Parathyroid adenoma (tissue), 2 donors: ENCODE results near the gene GAB3.
"Not testable (repeated sequence)": the region's sequence is repeated elsewhere in the genome, so short reads cannot be mapped to it uniquely, and the experiment has no call there.

Source experiments
- H2AFZ ChIP-seq: fragments of 300-600 bp; sonication (generic); one replicate; pipeline ENCODE4 v1.7.0; 2017; ENCODE audit warnings: antibody characterized with exemption, mild to moderate bottlenecking
- H3K27ac ChIP-seq: fragments of 300-600 bp; sonication (generic); one replicate; pipeline ENCODE4 v1.7.0; 2017
- H3K27me3 ChIP-seq: fragments of 300-600 bp; sonication (generic); one replicate; pipeline ENCODE4 v1.7.0; 2017; ENCODE audit warnings: low read length; ENCODE audit not compliant: control insufficient read depth, insufficient read depth
- H3K36me3 ChIP-seq: fragments of 300-600 bp; sonication (generic); one replicate; pipeline ENCODE4 v1.7.0; 2017; ENCODE audit warnings: low read length; ENCODE audit not compliant: control insufficient read depth, insufficient read depth
- H3K4me1 ChIP-seq: fragments of 300-600 bp; sonication (generic); one replicate; pipeline ENCODE4 v1.7.0; 2017; ENCODE audit warnings: control low read depth
- H3K4me2 ChIP-seq: fragments of 300-600 bp; sonication (generic); one replicate; pipeline ENCODE4 v1.7.0; 2017; ENCODE audit warnings: low read length
- H3K4me3 ChIP-seq: fragments of 300-600 bp; sonication (generic); one replicate; pipeline ENCODE4 v1.7.0; 2017; ENCODE audit warnings: low read depth, low read length
- H3K79me2 ChIP-seq: fragments of 300-600 bp; sonication (generic); one replicate; pipeline ENCODE4 v1.7.0; 2017; ENCODE audit warnings: control low read depth
- H3K9ac ChIP-seq: fragments of 300-600 bp; sonication (generic); one replicate; pipeline ENCODE4 v1.7.0; 2017; ENCODE audit warnings: mild to moderate bottlenecking
- H3K9me3 ChIP-seq: fragments of 300-600 bp; sonication (generic); one replicate; pipeline ENCODE4 v1.7.0; 2017; ENCODE audit warnings: low read length; ENCODE audit not compliant: control insufficient read depth
- TF ChIP-seq, protein P1 (sequence below): fragments of 300-600 bp; sonication (generic); IDR thresholded peaks from one replicate; pipeline ENCODE4 v1.7.0; 2017; ENCODE audit warnings: antibody characterized with exemption, mild to moderate bottlenecking
- donor health status: primary hyperparathyroidism.

The GAB3 gene

DNA sequence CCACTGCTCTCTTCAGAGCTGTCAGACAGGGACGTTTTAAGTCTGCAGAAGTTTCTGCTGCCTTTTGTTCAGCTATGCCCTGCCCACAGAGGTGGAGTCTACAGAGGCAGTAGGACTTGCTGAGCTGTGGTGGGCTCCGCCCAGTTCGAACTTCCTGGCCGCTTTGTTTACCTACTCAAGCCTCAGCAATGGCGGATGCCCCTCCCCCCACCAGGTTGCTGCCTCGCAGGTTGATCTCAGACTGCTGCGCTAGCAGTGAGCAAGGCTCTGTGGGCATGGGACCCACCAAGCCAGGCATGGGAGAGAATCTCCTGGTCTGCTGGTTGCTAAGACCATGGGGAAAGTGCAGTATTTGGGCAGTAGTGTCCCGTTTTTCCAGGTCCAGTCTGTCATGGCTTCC, 80.0 kb downstream of the GAB3 start:
- not testable (repeated sequence) for H3K4me2 ChIP-seq, H3K27ac ChIP-seq, H3K9ac ChIP-seq, H3K4me1 ChIP-seq, H3K27me3 ChIP-seq, H3K4me3 ChIP-seq, H2AFZ ChIP-seq, H3K36me3 ChIP-seq, H3K9me3 ChIP-seq, H3K79me2 ChIP-seq

DNA sequence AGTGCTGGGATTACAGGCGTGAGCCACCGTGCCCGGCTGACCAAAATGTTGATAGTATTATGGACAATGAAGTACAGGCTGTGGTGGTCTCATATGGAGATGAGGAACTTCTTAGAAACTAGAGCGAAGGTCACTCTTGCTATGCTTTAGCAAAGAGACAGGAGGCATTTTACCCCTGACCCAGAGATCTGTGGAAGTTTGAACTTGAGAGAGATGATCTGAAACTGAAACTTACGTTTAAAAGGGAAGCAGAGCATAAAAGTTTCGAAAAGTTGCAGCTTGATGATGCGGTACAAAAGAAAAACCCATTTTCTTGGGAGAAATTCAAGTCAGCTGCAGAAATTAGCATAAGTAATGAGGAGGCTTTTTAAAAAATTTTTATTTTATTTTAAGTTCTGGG, 89.0 kb downstream of the GAB3 start:
- no peaks in the 10 kb centered on the region for H3K27me3 ChIP-seq
- H3K4me3 ChIP-seq = no peak overlapping the region
- no peak overlapping the region for H3K4me2 ChIP-seq
- TF ChIP-seq, protein P1, sequence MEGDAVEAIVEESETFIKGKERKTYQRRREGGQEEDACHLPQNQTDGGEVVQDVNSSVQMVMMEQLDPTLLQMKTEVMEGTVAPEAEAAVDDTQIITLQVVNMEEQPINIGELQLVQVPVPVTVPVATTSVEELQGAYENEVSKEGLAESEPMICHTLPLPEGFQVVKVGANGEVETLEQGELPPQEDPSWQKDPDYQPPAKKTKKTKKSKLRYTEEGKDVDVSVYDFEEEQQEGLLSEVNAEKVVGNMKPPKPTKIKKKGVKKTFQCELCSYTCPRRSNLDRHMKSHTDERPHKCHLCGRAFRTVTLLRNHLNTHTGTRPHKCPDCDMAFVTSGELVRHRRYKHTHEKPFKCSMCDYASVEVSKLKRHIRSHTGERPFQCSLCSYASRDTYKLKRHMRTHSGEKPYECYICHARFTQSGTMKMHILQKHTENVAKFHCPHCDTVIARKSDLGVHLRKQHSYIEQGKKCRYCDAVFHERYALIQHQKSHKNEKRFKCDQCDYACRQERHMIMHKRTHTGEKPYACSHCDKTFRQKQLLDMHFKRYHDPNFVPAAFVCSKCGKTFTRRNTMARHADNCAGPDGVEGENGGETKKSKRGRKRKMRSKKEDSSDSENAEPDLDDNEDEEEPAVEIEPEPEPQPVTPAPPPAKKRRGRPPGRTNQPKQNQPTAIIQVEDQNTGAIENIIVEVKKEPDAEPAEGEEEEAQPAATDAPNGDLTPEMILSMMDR = no peak
- no peak overlapping the region for H3K27ac ChIP-seq
- H3K9ac ChIP-seq = no peak overlapping the region
- no peak overlapping the region for H2AFZ ChIP-seq
- H3K79me2 ChIP-seq = no peaks in the 10 kb centered on the region
- H3K36me3 ChIP-seq = no peaks in the 10 kb centered on the region
- no peaks in the 10 kb centered on the region for H3K4me1 ChIP-seq
- no peaks in the 10 kb centered on the region for H3K9me3 ChIP-seq

DNA sequence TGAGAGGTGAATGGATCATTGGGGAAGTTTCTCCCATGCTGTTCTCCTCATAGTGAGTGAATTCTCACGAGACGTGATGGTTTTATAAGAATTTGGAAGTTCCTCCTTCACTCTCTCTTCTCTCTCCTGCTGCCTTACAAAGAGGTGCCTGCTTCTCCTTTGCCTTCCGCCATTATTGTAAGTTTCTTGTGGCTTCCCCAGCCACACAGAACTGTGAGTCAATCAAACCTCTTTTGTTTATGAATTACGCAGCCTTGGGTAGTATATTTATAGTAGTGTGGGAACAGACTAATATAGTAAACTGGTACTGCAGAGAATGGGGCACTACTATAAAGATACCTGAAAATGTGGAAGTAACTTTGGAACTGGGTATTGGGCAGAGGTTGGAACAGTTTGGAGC, 89.7 kb downstream of the GAB3 start:
- H3K27me3 ChIP-seq = no peaks in the 10 kb centered on the region
- no peak overlapping the region for H3K4me2 ChIP-seq
- TF ChIP-seq, protein P1 = no peak

DNA sequence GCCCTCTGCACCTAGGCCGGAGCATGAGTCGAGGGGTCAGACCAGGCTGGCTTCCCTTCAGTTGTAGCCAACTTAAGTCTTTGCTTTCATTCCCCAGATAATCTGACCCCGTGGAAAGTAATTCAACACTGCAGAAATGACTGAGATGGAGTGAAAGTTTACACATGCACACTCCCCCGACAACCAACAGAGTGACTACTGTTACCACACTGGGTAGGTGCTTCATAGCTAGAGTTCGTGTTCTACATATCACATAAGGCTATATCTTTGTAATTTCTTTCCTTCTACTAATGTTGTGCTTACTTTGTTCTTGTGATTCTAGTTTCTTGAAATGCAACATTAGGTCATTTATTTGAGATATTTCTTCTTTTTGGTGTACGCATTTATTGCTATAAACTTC, 90.3 kb downstream of the GAB3 start:
- TF ChIP-seq, protein P1 = no peak
- H2AFZ ChIP-seq = no peak overlapping the region
- no peaks in the 10 kb centered on the region for H3K79me2 ChIP-seq
- H3K4me2 ChIP-seq = no peak overlapping the region
- no peak overlapping the region for H3K4me3 ChIP-seq
- no peak overlapping the region for H3K27ac ChIP-seq
- H3K36me3 ChIP-seq = no peaks in the 10 kb centered on the region
- no peak overlapping the region for H3K9ac ChIP-seq
- H3K27me3 ChIP-seq = no peaks in the 10 kb centered on the region
- H3K9me3 ChIP-seq = no peaks in the 10 kb centered on the region
- no peaks in the 10 kb centered on the region for H3K4me1 ChIP-seq

More for the DNA sequence above, 89.7 kb downstream of the GAB3 start:
- Histone ChIP-seq H3K4me1 (no peaks in the 10 kb centered on the region), H3K4me3 (no peak overlapping the region), H3K27ac (no peak overlapping the region), H3K9me3 (no peaks in the 10 kb centered on the region), H2AFZ (no peak overlapping the region), H3K36me3 (no peaks in the 10 kb centered on the region), H3K9ac (no peak overlapping the region), H3K79me2 (no peaks in the 10 kb centered on the region)

DNA sequence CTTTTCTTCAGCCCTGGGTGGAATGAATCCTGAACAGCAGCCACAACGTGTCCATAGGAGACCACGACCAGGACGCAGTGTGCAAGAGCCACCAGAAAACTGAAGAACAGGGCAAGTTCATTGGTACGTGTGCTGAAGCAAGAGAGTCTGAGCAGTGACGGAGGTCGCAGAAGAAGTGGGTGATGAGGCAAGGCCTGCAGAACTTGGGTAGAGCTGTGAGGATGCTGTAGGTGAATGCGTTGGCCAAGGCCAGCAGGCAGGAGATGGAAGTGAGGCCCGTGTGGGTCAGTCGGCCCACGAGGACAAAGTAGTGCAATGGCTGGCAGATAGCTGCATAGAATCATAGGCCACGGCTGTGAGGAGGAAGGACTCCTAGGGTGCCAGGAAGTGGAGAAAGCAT, 91.9 kb downstream of the GAB3 start:
- H3K36me3 ChIP-seq = no peaks in the 10 kb centered on the region
- no peaks in the 10 kb centered on the region for H3K4me1 ChIP-seq
- H3K27me3 ChIP-seq = no peaks in the 10 kb centered on the region
- H3K9me3 ChIP-seq = no peaks in the 10 kb centered on the region
- H2AFZ ChIP-seq = no peak overlapping the region
- TF ChIP-seq, protein P1 = no peak
- H3K27ac ChIP-seq = no peak overlapping the region
- no peaks in the 10 kb centered on the region for H3K79me2 ChIP-seq
- no peak overlapping the region for H3K4me2 ChIP-seq
- H3K4me3 ChIP-seq = no peak overlapping the region
- H3K9ac ChIP-seq = no peak overlapping the region
